ENCODE data around the gene MESP1.
"Not testable (repeated sequence)": the region's sequence is repeated elsewhere in the genome, so short reads cannot be mapped to it uniquely, and the experiment has no call there.

MESP1 gene, protein sequence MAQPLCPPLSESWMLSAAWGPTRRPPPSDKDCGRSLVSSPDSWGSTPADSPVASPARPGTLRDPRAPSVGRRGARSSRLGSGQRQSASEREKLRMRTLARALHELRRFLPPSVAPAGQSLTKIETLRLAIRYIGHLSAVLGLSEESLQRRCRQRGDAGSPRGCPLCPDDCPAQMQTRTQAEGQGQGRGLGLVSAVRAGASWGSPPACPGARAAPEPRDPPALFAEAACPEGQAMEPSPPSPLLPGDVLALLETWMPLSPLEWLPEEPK

GRCh38 chr15:89750560-89751542 lies at the start of gene MESP1:
Gene MESP1, minus strand, starts transcription at chr15:89751249. Its CDS starts 18 bp downstream, at chr15:89751231.
- DNase-seq (ENCODE audit: low read depth in 2 of 2): peak; percentile 77 to 82

- DNase-seq (ENCODE audit: low read depth in 2 of 2): no peak
Observed at GRCh38 chr15:89799918-89800498, 49.0 kb upstream of the MESP1 start.

GRCh38 chr15:89799011-89799911 lies 48.2 kb upstream of the MESP1 start:
- no peak for DNase-seq (ENCODE audit: low read depth in 2 of 2)

DNA sequence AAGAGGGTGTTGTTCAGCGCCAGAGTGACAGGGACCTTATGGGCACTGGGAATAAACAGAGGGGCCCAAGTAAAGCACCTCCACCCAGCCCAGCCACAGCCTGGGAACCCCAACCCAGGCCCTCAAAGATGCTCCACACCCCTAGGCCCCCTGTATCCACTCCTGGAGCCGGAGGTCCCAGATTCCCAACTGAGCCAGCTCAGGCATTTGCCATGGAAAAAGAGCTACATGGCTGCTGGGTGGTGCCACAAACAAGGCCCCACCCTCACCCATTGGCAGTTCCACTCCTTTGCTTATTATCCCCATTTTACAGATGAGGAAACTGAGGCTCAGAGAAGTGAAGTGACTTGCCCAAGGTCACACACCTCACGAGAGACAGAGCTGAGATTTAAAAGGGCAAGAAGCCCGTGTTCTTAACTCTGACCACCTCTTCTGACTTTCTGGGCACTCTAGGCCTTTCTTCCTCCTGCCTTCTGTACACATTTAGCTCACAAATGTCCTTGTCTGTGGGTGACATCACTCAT lies 46.7 kb upstream of the MESP1 start:
- no peak for DNase-seq (ENCODE audit: low read depth in 2 of 2)

DNA sequence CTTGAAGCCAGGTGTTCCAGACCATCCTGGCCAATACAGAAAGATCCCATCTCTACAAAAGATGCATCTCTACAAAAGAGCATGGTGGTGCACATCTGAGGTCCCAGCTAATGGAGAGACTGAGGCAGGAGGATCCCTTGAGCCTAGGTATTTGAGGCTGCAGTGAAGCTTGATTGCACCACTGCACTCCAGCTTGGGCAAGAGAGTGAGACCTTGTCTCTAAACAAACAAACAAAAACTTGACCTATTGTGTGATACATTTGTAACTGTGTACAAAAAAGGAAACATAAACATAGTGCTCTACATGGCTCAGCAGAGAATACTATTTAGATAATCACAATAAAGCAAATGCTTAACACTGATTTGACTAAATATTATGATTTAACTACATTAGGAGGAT lies 44.9 kb upstream of the MESP1 start:
- DNase-seq (ENCODE audit: low read depth in 2 of 2): no peak

- no peak for DNase-seq (ENCODE audit: low read depth in 2 of 2)
Observed at GRCh38 chr15:89794627-89795241, 43.7 kb upstream of the MESP1 start.

GRCh38 chr15:89792106-89792805 lies 41.2 kb upstream of the MESP1 start:
- DNase-seq (ENCODE audit: low read depth in 2 of 2): no peak

- no peak for DNase-seq (ENCODE audit: low read depth in 2 of 2)
Observed at GRCh38 chr15:89790661-89791060, 39.6 kb upstream of the MESP1 start.

DNA sequence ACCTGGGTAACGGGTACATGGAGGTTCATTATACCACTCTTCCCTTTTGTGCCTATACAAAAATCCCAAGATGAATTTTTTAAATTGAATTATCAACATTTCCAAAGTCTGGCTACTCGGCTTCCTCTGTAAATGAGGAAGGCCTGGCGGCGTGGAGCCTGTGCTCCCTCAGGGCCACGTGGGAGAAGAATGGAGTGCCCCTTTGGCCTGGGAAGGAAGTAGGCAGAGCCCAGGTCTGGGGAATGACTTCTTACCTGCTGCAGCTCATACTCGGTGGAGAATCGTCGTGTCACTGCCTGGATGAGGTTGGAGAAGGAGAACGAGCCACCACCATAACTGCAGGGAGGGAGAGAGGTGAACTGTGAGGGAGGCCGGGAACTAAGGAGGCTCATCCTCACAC lies 39.2 kb upstream of the MESP1 start:
- DNase-seq (ENCODE audit: low read depth in 2 of 2): no peak

- not testable (repeated sequence) for DNase-seq (ENCODE audit: low read depth in 2 of 2)
Observed at GRCh38 chr15:89788585-89788984, 37.5 kb upstream of the MESP1 start.

DNA sequence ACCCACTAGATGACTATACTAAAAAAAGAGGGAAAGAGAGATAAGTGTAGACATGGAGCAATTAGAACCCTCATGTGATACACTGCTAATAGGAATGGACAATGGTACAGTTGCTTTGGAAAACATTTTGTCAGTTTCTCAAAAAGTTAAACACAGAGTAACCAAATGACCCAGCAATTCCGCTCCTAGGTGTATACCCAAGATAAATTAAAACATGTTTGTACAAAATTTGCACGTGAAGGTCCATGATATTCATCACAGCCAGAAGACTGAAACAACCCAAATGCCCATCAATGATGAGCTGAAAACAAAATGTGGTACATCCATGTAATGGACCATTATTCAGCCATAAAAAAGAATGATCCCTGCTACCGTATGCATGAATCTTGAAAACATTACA lies 36.9 kb upstream of the MESP1 start:
- DNase-seq (ENCODE audit: low read depth in 2 of 2): no peak

DNA sequence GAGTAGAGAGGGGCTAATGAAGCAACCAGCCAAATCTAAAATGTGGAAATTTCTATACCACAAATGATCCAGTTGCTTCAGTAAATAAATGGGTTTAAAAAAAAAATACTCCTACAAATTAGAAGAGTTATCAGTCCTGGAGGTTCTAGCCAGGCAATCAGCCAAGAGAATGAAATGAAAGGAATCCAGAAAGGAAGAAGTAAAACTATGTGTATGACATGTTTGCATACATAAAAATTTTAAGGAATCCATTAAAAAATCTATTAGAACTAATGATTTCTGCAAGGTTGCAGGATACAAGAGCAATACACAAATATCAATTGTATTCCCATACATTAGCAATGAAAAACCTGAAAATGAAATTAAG lies 34.7 kb upstream of the MESP1 start:
- no peak for DNase-seq (ENCODE audit: low read depth in 2 of 2)

GRCh38 chr15:89785064-89785773 lies 34.2 kb upstream of the MESP1 start:
- DNase-seq (ENCODE audit: low read depth in 2 of 2): no peak

- DNase-seq (ENCODE audit: low read depth in 2 of 2): no peak
Observed at GRCh38 chr15:89784686-89784960, 33.6 kb upstream of the MESP1 start.

GRCh38 chr15:89783861-89784685 lies 33.0 kb upstream of the MESP1 start:
- DNase-seq (ENCODE audit: low read depth in 2 of 2): no peak

GRCh38 chr15:89783111-89783860 lies 32.2 kb upstream of the MESP1 start:
- no peak for DNase-seq (ENCODE audit: low read depth in 2 of 2)

GRCh38 chr15:89782619-89782950 lies 31.5 kb upstream of the MESP1 start:
- DNase-seq (ENCODE audit: low read depth in 2 of 2): not testable (repeated sequence)

DNA sequence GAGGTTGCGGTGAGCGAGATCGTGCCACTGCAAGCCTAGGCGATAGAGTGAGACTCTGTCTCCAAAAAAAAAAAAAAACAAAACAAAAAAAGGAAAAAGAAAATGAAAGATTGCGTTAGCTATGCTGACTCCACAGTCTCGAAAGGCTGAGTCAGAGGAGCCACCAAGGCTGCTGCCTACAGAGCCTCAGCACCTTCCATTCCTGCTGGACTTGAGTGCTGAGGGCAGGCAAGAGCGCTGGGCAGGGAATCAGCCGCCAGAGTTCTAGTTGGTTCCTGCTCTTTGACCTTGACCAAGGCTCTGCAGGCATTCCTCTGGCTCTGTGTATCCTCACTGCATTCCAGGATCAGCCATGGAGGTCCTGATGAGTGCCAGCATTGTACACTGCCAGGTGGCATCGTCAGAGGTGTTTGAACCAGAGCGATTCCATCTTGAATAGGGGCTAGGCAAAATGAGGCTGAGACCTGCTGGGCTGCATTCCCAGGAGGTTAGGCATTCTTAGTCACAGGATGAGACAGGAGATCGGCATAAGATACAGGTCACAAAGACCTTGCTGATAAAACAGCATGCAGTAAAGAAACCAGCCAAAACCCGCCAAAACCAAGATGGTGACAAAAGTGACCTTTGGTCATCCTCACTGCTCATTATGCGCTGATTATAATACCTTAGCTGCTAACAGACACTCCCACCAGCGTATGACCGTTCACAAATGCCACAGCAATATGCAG lies 31.0 kb upstream of the MESP1 start:
- DNase-seq (ENCODE audit: low read depth in 2 of 2): no peak

Data from stimulated activated CD4-positive, alpha-beta T cell treated with anti-CD3 and anti-CD28 coated beads, Interleukin-1b, Interleukin-23, amount 100 ng/mL, for 4 hours (primary cell).